Measurements from ENCODE around the gene RSAD1. TPM values are rescaled to one million over a fixed set of nuclear protein-coding genes. Genes with fewer than 3 reads are reported as not detected.
"Not testable (repeated sequence)": the region's sequence is repeated elsewhere in the genome, so short reads cannot be mapped to it uniquely, and the experiment has no call there.

Gene RSAD1
- total RNA-seq, 1 donor = 31.0 TPM

GRCh38 chr17:50471009-50471905, 7.4 kb upstream of the RSAD1 start:
- DNase-seq (ENCODE audit: low read depth in 2 of 3, low spot score in 2 of 3) = peak in 1 of 3 donors; percentile 36

DNA sequence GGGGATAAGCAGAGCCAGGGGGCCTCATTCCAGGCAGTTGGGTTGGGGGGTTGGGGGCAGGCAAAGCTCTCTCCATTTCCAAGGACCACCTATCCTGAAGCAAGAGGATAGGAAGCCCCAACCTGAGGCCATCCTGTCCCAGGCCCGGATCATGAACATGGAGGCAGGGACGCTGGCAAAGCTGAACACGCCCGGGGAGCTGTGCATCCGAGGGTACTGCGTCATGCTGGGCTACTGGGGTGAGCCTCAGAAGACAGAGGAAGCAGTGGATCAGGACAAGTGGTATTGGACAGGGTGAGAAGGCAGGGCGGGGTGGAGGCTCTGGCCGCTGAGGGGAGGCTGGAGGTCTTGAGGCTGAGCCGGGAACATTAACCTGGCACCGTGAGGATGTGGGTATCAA, 6.4 kb upstream of the RSAD1 start:
- no peak for DNase-seq (ENCODE audit: low read depth in 2 of 3, low spot score in 2 of 3)

- DNase-seq (ENCODE audit: low read depth in 2 of 3, low spot score in 2 of 3) = not testable (repeated sequence)
These were observed 5.9 kb upstream of the RSAD1 start for GRCh38 chr17:50472761-50473161.

DNA sequence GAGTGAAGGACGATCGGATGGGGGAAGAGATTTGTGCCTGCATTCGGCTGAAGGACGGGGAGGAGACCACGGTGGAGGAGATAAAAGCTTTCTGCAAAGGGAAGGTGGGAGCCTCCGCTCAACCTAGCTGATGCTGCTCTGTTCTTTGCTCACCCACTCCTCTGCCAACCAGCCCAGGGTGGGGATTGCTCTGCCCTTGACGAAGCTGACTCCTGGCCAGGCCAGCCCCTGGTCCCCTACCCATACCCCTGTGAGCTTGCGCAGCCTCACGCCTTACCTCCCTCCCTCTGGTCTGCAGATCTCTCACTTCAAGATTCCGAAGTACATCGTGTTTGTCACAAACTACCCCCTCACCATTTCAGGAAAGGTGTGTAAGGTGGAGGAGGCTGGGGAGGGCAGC, 4.8 kb upstream of the RSAD1 start:
- no peak for DNase-seq (ENCODE audit: low read depth in 2 of 3, low spot score in 2 of 3)

- DNase-seq (ENCODE audit: low read depth in 2 of 3, low spot score in 2 of 3) = no peak
These were observed 4.1 kb upstream of the RSAD1 start for GRCh38 chr17:50474523-50474922.

DNA sequence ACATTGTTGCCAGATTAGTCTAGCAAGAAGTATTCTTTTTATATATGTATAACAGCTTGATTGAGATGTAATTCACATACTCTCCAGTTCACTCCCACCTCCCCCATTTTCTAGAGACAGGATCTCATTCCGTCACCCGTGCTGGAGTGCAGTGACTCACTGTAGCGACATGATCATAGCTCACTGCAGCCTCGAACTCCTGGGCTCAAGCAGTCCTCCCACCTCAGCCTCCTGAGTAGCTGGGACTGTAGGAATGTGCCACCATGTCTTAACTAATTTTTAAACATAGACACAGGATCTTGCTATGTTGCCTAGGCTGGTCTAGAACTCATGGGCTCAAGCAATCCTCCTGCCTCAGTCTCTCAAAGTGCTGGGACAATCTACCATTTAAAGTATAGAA, 3.3 kb upstream of the RSAD1 start:
- DNase-seq (ENCODE audit: low read depth in 2 of 3, low spot score in 2 of 3) = no peak

GRCh38 chr17:50475775-50476544, 2.7 kb upstream of the RSAD1 start:
- not testable (repeated sequence) for DNase-seq (ENCODE audit: low read depth in 2 of 3, low spot score in 2 of 3)

DNA sequence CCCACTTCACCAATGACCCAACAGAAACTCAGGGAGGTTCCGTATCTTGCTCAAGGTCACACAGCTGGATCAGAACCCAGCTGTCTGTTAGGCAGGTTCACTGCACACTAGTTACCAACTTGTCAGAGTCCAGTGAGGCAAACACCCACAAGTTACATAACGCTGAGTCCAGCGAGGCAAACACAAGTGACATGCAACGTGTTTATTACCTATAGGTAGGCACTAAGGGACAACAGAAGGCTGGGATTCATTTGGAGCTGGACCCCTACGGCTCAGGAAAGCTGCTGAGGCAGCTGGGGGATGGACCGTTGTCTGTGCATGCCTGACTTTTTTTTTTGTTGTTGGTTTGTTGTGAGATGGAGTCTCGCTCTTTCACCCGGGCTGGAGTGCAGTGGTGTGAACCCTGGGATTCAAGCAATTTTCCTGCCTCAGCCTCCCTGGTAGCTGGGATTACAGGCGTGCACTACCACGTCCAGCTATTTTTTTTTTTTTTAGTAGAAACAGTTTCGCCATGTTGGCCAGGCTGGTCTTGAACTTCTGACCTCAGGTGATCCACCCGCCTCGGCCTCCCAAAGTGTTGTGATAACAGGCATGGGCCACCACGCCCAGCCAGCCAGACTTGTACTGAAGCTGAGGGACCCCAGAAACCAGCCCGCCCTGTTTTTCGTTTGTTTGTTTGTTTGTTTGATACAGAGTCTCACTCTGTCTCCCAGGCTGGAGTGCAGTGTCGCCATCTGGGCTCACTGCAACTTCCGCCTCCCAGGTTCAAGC, 1.9 kb upstream of the RSAD1 start:
- DNase-seq (ENCODE audit: low read depth in 2 of 3, low spot score in 2 of 3) = no peak

- DNase-seq (ENCODE audit: low read depth in 2 of 3, low spot score in 2 of 3) = no peak
These were observed 684 bp upstream of the RSAD1 start for GRCh38 chr17:50477976-50478375.

GRCh38 chr17:50479522-50480141, 972 bp downstream of the RSAD1 start:
- peak; percentile 26 to 84 (median 80) for DNase-seq (ENCODE audit: low read depth in 2 of 3, low spot score in 2 of 3)

DNA sequence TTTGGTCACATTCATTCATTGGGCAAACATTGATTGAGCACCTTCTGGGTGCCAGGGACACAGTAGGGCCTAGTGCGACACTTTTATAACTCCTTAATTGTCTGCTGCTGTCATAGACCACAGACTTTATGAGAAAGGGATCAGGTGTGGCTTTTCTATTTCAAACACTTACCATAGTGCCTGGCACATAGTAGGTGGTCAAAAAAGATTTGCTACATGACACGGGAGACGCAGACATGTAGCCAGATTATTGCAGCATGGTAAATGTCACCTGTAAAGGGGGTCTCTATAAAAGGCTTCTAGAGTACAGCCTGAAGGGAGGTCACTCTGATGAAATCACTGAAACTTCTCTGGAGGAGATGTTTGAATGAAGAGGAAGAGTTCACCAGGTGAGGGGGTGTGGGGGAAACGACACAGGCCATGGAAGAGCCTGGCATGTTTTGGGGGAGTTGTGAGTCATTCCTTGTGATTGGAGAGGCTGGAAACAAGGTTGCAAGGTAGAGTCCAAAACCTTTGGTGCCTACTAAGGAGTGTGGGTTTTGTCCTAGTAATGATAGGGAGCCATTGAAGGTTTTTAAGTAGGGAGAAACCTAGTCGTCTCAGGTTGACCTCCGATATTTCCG, 1.6 kb downstream of the RSAD1 start:
- DNase-seq (ENCODE audit: low read depth in 2 of 3, low spot score in 2 of 3) = no peak

DNA sequence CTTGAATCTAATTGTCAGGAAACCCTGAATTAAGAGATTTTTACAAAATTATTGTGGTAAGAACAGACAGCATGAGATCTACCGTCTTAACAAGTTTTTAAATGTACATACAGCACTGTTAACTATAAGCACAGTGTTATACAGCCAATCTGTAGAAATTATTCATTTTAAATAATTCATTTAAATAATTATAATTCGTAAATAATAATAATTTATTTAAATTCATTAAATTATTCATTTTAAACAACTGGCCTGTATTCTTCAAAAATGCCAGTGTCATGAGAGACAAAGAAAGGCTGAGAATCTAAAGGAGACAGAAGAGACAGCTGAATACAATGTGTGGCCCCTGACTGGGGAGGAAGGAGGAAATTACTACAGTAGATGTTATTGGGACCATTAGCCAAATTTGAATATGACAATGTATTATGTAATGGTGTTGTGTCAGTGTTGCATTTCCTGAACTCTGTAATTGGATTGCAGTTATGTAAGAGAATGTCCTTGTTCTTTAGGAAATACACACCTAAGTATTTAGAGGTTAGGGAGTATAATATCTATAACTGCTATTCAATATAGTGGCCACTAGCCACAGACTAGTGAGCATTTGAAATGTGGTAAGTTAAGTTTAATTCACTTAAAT, 2.3 kb downstream of the RSAD1 start:
- DNase-seq (ENCODE audit: low read depth in 2 of 3, low spot score in 2 of 3) = no peak

GRCh38 chr17:50481648-50482047, 3.0 kb downstream of the RSAD1 start:
- DNase-seq (ENCODE audit: low read depth in 2 of 3, low spot score in 2 of 3) = no peak

GRCh38 chr17:50482110-50482509, 3.5 kb downstream of the RSAD1 start:
- DNase-seq (ENCODE audit: low read depth in 2 of 3, low spot score in 2 of 3) = no peak

GRCh38 chr17:50482516-50482915, 3.9 kb downstream of the RSAD1 start:
- DNase-seq (ENCODE audit: low read depth in 2 of 3, low spot score in 2 of 3) = peak; percentile 29 to 89 (median 83)

DNA sequence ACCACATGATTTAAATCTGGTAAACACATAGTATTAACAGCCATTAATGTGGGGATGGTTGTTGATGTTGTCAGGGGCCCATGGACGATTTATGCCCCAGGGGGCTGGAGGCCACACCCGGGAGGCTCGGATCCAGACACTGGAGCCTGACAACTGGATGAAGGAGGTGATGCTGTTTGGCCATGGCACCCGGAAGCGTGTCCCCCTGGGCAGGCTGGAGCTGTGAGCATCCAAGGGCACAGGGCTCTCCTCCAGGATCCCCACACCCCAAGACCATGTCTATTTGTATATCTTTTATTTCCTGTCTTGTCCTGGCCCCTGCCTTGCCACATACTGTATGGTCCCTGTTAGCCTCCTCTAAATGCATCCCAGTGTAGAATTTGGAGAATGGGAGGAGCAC, 4.6 kb downstream of the RSAD1 start:
- DNase-seq (ENCODE audit: low read depth in 2 of 3, low spot score in 2 of 3) = no peak

GRCh38 chr17:50484386-50485155, 5.9 kb downstream of the RSAD1 start:
- DNase-seq (ENCODE audit: low read depth in 2 of 3, low spot score in 2 of 3) = no peak

DNA sequence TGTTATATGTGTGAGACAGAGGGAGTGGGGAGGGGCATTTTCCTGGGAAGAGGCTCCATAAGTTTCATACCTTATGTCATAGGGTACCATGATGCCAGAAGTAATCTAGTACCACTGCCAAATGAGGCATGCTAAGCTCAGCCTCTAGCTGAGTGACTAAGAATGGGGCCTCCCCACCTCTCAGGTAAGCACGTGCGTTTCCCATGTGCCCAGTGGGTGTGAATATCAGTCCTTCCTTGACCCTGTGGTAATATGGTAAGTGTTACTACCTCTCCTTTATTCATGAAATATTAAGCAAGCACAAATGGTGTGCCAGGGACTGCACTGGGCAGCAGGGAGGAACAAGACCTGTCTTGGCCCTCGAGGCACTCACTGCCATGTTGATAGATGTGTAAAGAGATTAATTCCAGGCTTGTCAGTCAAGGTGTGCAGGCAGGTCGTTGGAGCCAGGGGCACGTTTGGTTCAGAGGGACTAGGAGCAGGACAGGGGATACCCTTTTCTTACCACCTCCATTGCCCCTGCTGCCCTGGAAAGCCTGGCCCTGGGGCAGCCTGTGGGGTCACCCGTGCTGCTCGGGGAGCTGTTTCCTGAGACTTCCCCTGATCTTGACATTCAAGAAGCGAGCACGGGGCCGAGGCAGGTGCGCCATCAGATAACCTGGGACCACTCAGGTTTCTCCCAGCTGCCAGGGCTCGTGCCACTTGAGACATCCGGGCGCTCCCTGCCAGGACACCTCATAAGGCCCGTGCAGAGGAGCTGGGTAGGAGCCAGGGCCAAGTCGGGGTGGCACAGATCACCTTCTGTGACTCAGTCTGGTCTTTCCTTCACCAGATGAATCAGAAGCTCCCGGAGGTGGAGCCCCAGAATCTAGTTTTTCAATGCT, 8.8 kb downstream of the RSAD1 start:
- DNase-seq (ENCODE audit: low read depth in 2 of 3, low spot score in 2 of 3) = no peak

All from hematopoietic multipotent progenitor cell (in vitro differentiated cells).